Mucosa of descending colon (tissue), 3 donors: ENCODE data around the gene MEMO1. TPM values are rescaled to one million over a fixed set of nuclear protein-coding genes. Genes with fewer than 3 reads are reported as not detected.
"Not testable (repeated sequence)": the region's sequence is repeated elsewhere in the genome, so short reads cannot be mapped to it uniquely, and the experiment has no call there.

Source experiments
- ATAC-seq: fragments of 200-7000 bp; cut with Tn5 transposase; one replicate; pipeline ENCODE4 v1.9.1; 2020; ENCODE audit warnings: mild to moderate bottlenecking, moderate library complexity
- DNase-seq, 3 donors: peaks; one replicate each; pipeline ENCODE4 v3.0.0-alpha.2; 2020
- H3K36me3 ChIP-seq: fragments of 200-600 bp; one replicate; pipeline ENCODE4 v1.8.0; 2021; ENCODE audit warnings: low read depth, mild to moderate bottlenecking
- H3K4me1 ChIP-seq: fragments of 200-600 bp; one replicate; pipeline ENCODE4 v1.8.0; 2021; ENCODE audit warnings: low read depth, mild to moderate bottlenecking
- H3K4me3 ChIP-seq: fragments of 200-600 bp; one replicate; pipeline ENCODE4 v1.8.0; 2021; ENCODE audit warnings: mild to moderate bottlenecking
- H3K9me3 ChIP-seq: fragments of 200-600 bp; one replicate; pipeline ENCODE4 v1.8.0; 2021; ENCODE audit warnings: mild to moderate bottlenecking
- intact Hi-C, 2 donors: fragments of 100-400 bp; cut with DNase I in 1 of 2; cut with micrococcal nuclease in 1 of 2; formaldehyde crosslinking; loops; one replicate each; pipeline versions ENCODE4 v1.11.0 to v1.11.1; 2022; cut with DNase I, micrococcal nuclease
- long read RNA-seq, 2 donors: library from polyadenylated mRNA; unstranded; transcript quantifications; one replicate each; pipeline ENCODE4 v2.0.0, GENCODE V29; 2019 to 2021
- total RNA-seq, 3 donors: library from RNA; stranded (reverse); fragmentation: NEBNext Ultra II Directional in 2 of 3; extraction: Animal tissue kit (Norgen Biotek cat#: 25700) in 2 of 3; gene quantifications; one replicate each; pipeline versions ENCODE4 v1.2.1 to v1.2.4, GENCODE V29; 2021 to 2023
- TF ChIP-seq, protein P1 (sequence below): fragments of 200-600 bp; IDR thresholded peaks from one replicate; pipeline ENCODE4 v1.8.0; 2022; ENCODE audit warnings: antibody characterized with exemption, mild to moderate bottlenecking
- donor health status: DM: no; HTN: no; CAD: no; lungs with moderate emphysema.
- donor health status: DM: no; HTN: no; CAD: no.
- donor health status: DM: no; HTN: yes; CAD: no.

MEMO1 gene
- 10 to 100 TPM; 28.6 to 46.4 (median 29.2) TPM for total RNA-seq
- long read RNA-seq, donor 1, full-length matches to known transcripts: 19 of 24 reads
- long read RNA-seq, donor 1, partial matches to known transcripts: 1 of 24 reads
- long read RNA-seq, donor 1, other reads (novel, unspliced or antisense): 4 of 24 reads
- long read RNA-seq, donor 2, full-length matches to known transcripts: 9 of 15 reads
- long read RNA-seq, donor 2, partial matches to known transcripts: 2 of 15 reads
- long read RNA-seq, donor 2, other reads (novel, unspliced or antisense): 4 of 15 reads

DNA sequence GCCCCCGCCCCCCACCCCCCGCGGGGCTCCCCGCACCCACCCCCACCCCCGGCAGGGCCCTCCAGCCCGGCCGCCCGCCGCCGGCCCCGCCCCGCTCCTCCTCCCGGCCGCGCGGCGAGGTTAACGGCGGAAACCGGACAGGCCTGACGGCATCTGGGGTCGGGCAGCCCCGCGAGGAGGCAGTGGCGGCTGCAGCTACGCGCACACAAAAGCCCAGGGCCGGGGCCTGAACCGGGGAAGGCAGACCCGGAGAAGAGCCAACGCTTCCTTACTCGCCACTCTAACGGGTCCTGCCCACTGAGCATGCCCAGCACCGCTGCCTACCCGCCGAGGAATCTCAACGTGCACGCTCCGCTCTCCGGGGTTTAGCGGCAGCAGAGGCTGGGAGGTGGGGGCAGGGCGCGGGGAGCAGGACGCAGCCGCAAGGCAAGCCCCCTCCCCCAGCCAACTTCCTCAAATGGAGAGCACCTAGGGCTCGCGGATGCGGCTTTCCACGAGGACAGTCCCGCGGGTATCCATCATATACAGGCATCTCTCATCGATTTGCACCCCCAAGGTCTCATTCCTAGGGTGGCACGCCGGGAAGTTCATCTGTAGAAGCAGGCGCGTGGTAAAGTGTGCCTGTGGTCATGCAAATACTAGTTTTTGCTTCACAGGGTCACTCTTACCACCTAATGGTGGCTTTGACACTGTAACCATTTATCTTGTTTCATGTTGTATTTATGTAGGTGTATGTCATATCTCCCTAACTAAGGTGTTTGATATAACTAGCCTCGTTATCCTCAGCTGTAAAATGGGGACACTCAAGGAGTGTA lies at the start of gene MEMO1:
MEMO1 (minus strand) TSS at position 339 of the 815 bp plus-strand sequence. CDS start 761 bp downstream, outside the sequence.
- Histone ChIP-seq H3K36me3 (no peaks in the 10 kb centered on the region), H3K9me3 (no peaks in the 10 kb centered on the region), H3K4me1 (peaks cover 21% of the 10 kb centered on the region), H3K4me3 (peak within 1 kb of the TSS; percentile 70)
- intact Hi-C loops: no loop called here
- TF ChIP-seq, protein P1, sequence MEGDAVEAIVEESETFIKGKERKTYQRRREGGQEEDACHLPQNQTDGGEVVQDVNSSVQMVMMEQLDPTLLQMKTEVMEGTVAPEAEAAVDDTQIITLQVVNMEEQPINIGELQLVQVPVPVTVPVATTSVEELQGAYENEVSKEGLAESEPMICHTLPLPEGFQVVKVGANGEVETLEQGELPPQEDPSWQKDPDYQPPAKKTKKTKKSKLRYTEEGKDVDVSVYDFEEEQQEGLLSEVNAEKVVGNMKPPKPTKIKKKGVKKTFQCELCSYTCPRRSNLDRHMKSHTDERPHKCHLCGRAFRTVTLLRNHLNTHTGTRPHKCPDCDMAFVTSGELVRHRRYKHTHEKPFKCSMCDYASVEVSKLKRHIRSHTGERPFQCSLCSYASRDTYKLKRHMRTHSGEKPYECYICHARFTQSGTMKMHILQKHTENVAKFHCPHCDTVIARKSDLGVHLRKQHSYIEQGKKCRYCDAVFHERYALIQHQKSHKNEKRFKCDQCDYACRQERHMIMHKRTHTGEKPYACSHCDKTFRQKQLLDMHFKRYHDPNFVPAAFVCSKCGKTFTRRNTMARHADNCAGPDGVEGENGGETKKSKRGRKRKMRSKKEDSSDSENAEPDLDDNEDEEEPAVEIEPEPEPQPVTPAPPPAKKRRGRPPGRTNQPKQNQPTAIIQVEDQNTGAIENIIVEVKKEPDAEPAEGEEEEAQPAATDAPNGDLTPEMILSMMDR: no peak
- DNase-seq (peak; percentile 96 to 98 (median 97)), ATAC-seq (peak; percentile 88)

DNA sequence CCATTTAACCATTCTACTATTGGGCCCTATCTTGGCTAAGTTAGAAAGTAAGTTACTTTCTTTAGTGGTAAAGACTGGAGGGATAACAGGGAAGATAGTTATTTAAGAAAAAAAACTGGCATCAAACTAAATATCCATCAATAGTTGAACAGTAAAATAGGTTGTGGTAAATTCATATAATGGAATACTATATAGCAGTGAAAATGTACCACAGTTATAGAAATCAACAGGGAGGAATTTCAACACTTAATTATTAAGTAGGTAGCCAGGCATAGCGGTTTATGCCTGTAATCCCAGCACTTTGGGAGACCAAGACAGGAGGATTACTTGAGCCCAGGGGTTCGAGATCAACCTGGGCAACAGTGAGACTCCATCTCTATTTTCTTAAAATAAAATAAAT lies 49.5 kb upstream of the MEMO1 start:
- DNase-seq: no peak
- Histone ChIP-seq H3K9me3 (no peaks in the 10 kb centered on the region), H3K4me1 (peaks cover 5% of the 10 kb centered on the region), H3K4me3 (no peak overlapping the region), H3K36me3 (no peaks in the 10 kb centered on the region)
- ATAC-seq: no peak
- intact Hi-C loops: no loop called here
- TF ChIP-seq, protein P1: no peak

DNA sequence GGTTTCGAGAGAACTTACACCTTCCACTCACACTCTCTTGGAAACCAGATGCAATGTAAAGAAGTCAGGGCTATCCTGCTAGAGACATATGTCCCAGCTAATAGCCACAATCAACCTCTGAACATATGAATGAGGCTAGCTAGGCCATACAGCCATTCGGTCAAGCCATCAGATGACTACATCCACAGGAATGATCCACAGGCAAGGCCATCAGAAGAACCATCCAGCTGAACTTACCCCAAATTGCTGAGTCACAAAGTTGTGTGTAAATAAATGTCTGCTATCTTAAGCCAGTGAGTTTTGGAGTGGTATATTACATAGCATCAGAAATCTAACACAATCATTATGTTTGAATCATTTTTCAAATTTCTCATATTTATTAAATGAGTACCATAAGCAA lies 47.3 kb upstream of the MEMO1 start:
- no peak for ATAC-seq
- H3K9me3 ChIP-seq: no peaks in the 10 kb centered on the region
- no peak overlapping the region for H3K4me3 ChIP-seq
- TF ChIP-seq, protein P1: no peak
- DNase-seq: no peak
- no peaks in the 10 kb centered on the region for H3K36me3 ChIP-seq
- no peaks in the 10 kb centered on the region for H3K4me1 ChIP-seq
- intact Hi-C loops: no loop called here

DNA sequence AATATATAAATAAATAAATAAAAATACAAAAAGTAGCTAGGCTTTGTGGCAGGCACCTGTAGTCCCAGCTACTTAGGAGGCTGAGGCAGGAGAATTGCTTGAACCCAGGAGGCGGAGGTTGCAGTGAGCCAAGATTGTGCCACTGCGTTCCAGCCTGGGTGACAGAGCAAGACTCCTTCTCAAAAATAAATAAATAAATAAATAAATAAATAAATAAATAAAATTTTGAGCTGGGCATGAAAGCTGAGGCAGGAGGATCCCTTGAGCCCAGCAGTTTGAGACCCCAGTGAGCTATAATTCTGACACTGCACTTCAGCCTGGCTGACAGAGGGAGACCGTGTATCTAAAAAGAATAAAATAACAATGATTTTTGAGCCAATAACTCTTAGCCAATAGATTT lies 43.8 kb upstream of the MEMO1 start:
- H3K4me3 ChIP-seq, ATAC-seq: not testable (repeated sequence)

DNA sequence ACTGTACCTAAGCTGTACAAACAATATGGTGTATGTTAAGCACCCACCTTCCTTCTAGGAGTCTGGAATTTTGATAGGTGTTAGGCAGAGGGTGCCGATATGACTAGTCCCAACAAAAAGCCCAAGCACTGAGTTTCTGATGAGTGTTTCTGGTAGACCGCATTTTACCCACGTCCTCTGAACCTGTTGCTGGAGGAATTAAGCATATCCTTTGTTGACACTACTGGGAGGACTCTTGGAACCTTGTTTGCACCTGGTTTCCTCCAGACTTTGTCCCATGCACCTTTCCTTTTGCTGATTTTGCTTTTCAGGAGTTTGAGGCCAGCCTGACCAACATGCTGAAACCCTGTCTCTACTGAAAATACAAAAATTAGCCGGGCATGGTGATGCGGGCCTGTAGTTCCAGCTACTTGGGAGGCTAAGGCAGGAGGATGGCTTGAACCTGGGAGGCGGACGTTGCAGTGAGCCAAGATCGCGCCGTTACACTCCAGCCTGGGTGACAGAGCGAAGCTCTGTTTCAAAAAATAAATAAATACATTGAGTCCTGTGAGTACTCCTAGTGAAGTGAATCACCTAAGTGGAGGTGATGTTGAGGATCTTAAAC lies 41.1 kb upstream of the MEMO1 start:
- ATAC-seq: peak; percentile 21
- Histone ChIP-seq H3K36me3 (no peaks in the 10 kb centered on the region), H3K4me1 (no peaks in the 10 kb centered on the region), H3K4me3 (no peak overlapping the region), H3K9me3 (no peaks in the 10 kb centered on the region)
- TF ChIP-seq, protein P1: no peak
- intact Hi-C loops: no loop called here
- DNase-seq: no peak

More for the DNA sequence above, 43.8 kb upstream of the MEMO1 start:
- H3K36me3 ChIP-seq, DNase-seq, H3K4me1 ChIP-seq, intact Hi-C loops, H3K9me3 ChIP-seq: not testable (repeated sequence)

DNA sequence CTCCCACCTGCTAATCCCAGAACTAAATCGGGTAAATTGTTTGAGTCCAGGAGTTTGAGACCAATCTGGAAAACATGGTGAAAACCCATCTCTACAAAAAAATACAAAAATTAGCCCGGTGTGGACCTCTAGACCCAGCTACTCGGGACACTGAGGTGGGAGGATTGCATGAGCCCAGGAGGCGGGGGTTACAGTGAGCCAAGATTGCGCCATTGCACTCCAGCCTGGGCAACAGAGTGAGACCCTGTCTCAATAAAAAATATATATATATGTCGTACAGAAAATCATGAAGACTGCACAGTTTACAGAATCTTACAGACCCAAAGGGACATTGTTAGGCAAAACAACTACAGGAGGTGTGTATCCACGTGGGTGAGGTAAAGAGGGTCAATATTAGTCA lies 32.8 kb upstream of the MEMO1 start:
- H3K36me3 ChIP-seq: no peaks in the 10 kb centered on the region
- ATAC-seq (no peak), DNase-seq (no peak)
- no peaks in the 10 kb centered on the region for H3K9me3 ChIP-seq
- TF ChIP-seq, protein P1: no peak
- no peak overlapping the region for H3K4me3 ChIP-seq
- H3K4me1 ChIP-seq: peaks cover 3% of the 10 kb centered on the region
- intact Hi-C loops: no loop called here
